GM18520 (cell line): ENCODE results near the gene MCTP2.
"Not testable (repeated sequence)": the region's sequence is repeated elsewhere in the genome, so short reads cannot be mapped to it uniquely, and the experiment has no call there.

Experiments used
- ATAC-seq: cut with Tn5 transposase; IDR thresholded peaks from one replicate; pipeline ENCODE4 v1.9.1; 2021; ENCODE audit not compliant: unreplicated experiment

MCTP2 gene

GRCh38 chr15:94234300-94234699 is 2.9 kb downstream of the MCTP2 start:
- no peak for ATAC-seq

- ATAC-seq, result no peak
Observed at GRCh38 chr15:94235041-94235440, 3.7 kb downstream of the MCTP2 start.

GRCh38 chr15:94235646-94236045 is 4.3 kb downstream of the MCTP2 start:
- no peak for ATAC-seq

GRCh38 chr15:94236608-94237007 is 5.2 kb downstream of the MCTP2 start:
- no peak for ATAC-seq

GRCh38 chr15:94237903-94238302 is 6.5 kb downstream of the MCTP2 start:
- ATAC-seq, result no peak

- ATAC-seq, result peak; percentile 59
Observed at GRCh38 chr15:94238539-94239118, 7.3 kb downstream of the MCTP2 start.

- ATAC-seq, result no peak
Observed at GRCh38 chr15:94239474-94239873, 8.1 kb downstream of the MCTP2 start.

GRCh38 chr15:94240480-94240879 is 9.1 kb downstream of the MCTP2 start:
- no peak for ATAC-seq

- no peak for ATAC-seq
Observed at GRCh38 chr15:94242257-94242656, 10.9 kb downstream of the MCTP2 start.

- ATAC-seq, result not testable (repeated sequence)
Observed at GRCh38 chr15:94243003-94243402, 11.6 kb downstream of the MCTP2 start.

- ATAC-seq, result no peak
Observed at GRCh38 chr15:94243418-94243817, 12.1 kb downstream of the MCTP2 start.

GRCh38 chr15:94246016-94246415 is 14.7 kb downstream of the MCTP2 start:
- no peak for ATAC-seq

GRCh38 chr15:94247789-94248638 is 16.7 kb downstream of the MCTP2 start:
- ATAC-seq, result no peak

- ATAC-seq, result no peak
Observed at GRCh38 chr15:94250801-94251200, 19.4 kb downstream of the MCTP2 start.

- no peak for ATAC-seq
Observed at GRCh38 chr15:94252223-94252766, 20.9 kb downstream of the MCTP2 start.

GRCh38 chr15:94252906-94253491 is 21.6 kb downstream of the MCTP2 start:
- ATAC-seq, result no peak

GRCh38 chr15:94253742-94254141 is 22.4 kb downstream of the MCTP2 start:
- no peak for ATAC-seq

GRCh38 chr15:94255540-94255939 is 24.2 kb downstream of the MCTP2 start:
- ATAC-seq, result no peak

GRCh38 chr15:94256511-94256910 is 25.1 kb downstream of the MCTP2 start:
- no peak for ATAC-seq

GRCh38 chr15:94257776-94258175 is 26.4 kb downstream of the MCTP2 start:
- ATAC-seq, result not testable (repeated sequence)

GRCh38 chr15:94258246-94258645 is 26.9 kb downstream of the MCTP2 start:
- ATAC-seq, result peak; percentile 60
